NCI-H2171 (cell line): ENCODE measurements around the gene MTERF2.

Source experiments
- DNase-seq: peaks from one replicate; lab custom pipeline; 2025; lab: John Stamatoyannopoulos, UW

The MTERF2 gene

DNA sequence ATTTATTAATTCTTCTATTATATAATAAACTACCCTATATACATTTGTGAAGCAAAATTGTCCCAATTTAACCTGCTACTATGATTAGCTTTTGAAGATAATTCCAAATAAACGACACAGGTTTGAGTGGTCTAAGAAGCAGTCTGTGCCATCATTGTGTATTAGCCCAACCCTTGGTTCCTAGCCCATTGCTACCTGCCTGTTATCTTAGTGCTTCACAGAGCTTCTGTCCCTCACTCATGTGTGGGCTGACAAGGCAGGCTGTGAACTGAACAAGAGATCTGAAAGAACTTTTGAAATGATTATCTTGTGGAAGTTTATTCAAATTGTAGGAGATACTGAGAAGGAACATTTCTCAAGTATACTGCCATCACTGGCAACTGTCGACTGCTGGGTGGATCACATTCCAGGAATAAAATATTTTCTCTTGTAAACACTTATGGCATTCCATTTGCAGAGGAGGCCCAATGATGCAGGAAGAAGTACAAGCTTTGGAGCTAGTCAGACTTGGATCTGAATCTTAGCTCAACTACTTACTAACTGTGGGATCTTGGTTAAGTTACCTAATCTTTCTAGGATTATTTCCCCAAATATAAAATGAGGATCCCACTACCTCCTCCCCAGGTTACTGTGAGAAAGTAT lies 7.8 kb upstream of the MTERF2 start:
- no peak for DNase-seq

DNA sequence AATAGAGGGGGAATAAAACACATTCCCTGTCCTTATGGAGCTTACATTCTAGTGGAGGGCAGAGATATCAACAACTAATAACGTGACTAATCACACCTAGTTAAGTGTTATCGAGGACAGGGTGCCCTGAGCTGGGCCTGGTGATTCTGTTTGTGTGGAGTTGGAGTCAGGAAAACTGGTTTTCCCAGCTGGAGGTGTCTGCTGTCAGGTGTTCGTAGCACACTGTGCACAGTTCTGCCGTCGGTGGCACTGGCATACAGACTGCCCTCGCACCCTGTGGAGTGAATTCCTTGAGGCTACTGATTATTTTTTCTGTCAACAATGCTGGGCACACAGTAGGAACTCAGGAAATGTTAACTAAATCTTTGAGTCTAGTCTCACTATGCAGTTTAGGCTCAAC lies 900 bp upstream of the MTERF2 start:
- DNase-seq = no peak

DNA sequence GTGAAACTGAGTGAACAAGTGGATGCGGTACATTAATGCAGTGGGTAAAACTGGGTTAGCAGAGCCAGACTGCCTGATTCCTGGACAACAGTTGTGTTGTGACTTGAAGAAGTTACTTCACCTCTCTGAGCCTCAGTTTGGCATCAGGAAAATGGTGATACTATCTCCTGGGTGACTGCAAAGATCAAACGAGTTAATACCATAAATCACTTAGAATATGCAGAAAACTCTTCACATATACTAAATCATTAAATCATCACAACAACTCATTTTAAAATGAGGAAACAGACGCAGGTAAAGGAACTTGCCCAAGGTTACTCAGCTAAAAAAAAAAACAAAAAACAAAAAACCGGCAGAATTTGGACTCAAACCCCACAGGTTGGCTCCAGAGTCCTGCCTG lies 811 bp downstream of the MTERF2 start:
- no peak for DNase-seq

- DNase-seq = no peak
These were observed 1.5 kb downstream of the MTERF2 start for GRCh38 chr12:106985479-106985878.

- DNase-seq = no peak
These were observed 2.3 kb downstream of the MTERF2 start for GRCh38 chr12:106984588-106985137.

DNA sequence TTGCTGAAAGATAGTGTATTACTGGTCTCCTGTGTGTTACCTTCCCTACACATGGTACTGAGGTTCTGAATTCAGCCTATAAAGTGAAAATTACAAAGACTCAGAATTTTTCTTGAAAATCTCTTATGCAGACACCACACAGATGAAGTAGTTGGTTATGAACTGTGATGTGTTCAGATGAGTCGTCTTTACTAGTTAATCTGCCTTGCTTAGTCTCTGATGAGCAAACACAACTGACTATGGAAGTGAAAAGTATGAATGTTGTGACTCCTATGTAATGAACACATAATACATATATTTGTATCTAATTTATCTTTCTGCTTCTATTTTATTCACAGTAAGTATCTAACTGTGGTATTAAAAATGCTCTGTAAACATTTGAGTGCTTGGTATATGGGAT lies 4.7 kb downstream of the MTERF2 start:
- DNase-seq = no peak

GRCh38 chr12:106981788-106982187 lies 5.2 kb downstream of the MTERF2 start:
- DNase-seq = no peak

GRCh38 chr12:106980944-106981343 lies 6.0 kb downstream of the MTERF2 start:
- DNase-seq = no peak

DNA sequence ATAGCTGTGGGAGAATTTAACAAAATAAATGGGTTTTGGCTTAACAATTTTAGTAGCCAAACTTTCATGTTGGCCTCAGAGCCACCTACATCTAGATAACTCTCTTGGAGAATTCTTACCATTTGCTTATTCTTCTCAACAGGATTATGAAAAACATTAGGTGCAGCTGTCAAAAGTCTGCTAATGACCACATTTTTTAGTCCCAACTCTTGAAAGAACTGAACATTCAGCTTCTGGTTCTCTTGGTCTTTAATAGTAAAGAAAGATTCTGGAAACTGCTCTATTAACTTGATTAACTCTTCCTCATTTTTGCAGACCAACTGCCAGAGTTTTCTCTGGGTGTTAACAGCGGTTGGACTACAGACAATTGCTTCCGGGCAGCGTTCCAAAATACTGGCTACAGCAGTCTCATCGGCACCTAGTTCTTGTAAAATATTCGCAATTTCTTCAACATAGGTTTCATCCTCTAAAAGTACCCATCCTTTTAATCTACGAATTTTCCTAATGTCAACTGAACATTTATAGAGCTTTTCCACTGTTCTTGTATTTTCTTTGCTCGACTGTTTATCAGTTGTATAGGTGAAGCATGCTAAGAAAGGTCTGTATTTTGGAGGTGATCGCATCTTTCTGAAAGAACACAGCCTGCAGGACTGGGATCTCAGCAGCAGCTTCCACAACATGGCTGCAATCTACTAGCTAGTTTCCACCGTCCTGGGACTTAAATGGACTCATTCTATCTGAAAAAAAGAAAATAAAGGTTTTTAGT lies 8.7 kb downstream of the MTERF2 start:
- DNase-seq = peak; percentile 31

DNA sequence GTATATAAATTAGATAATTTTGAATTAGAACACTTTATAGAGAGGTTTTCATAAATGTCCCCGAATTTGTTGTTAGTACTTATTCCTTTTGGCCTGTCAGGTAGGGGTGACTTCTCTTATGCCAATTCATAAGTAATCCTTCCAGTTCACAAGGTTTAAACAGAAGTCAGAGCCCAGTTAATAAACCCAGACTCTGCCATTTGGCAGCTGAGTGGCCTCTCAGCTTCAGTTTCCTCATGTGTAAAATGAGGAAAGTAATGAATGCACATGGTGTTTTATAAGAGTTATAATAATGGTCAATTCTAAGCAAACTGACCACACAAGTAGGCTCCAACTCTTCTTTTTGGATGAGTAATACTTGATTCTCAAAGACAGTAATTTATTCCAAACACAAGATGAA lies 10.3 kb downstream of the MTERF2 start:
- DNase-seq = no peak

- DNase-seq = no peak
These were observed 10.8 kb downstream of the MTERF2 start for GRCh38 chr12:106975993-106976658.

- no peak for DNase-seq
These were observed 11.8 kb downstream of the MTERF2 start for GRCh38 chr12:106975098-106975497.

DNA sequence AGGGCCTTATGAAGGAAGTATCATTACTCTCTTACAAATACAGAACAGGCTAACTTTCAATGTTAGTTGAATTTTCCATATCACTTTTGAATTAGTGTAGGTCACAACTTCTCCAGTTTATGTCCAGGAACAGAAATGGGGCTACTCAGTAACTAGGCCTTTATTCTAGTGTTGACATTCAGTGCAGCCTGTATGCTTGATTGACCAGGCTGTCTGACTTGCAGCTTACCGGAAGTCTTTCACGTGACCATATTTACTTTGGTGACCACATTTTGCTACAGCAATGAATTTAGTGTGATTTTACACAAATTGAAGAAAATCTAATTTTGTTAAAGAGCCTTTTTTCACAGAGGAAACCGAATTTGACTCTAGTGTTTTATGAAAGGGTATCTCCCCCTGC lies 12.4 kb downstream of the MTERF2 start:
- no peak for DNase-seq

- DNase-seq = no peak
These were observed 13.4 kb downstream of the MTERF2 start for GRCh38 chr12:106973545-106973944.

GRCh38 chr12:106971065-106971464 lies 15.9 kb downstream of the MTERF2 start:
- no peak for DNase-seq

DNA sequence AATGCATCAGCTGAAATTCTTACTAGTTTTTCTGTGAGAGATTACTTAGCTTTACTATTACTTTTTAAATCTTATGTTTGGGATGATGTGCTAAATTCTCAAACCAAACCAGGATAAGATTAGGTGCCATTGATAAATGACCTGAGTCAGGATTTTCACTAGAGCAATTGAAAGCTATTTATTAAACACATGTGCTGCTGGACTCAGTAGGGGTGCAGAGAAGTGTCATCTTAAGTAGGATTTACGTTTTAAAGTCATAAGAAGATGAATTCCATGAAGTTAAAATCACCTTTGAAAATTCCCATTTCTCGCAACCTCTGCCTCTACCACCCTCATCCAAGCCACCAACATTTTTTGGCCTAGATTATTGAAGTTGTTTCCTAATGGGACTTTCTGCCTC lies 22.4 kb downstream of the MTERF2 start:
- no peak for DNase-seq

DNA sequence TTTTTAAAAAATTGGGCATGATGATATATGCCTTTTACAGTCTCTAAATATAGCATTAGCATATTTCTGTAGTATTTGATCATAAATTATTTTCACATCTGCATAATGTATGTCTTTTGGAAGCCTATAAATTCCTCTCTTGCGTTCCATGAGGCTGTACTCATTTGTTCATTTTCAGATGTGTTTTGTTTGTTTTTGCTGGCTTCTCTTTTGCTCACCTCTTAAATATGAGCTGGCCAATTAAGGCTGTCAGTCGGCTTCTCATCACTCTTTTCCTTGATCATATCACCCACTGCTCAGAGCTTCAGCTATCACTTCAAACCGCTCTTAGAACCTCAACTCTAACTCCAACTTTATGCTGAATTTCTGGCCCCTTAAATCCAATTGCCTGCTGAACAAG lies 24.7 kb downstream of the MTERF2 start:
- DNase-seq = no peak

GRCh38 chr12:106960443-106960842 lies 26.5 kb downstream of the MTERF2 start:
- no peak for DNase-seq

- DNase-seq = no peak
These were observed 29.4 kb downstream of the MTERF2 start for GRCh38 chr12:106957583-106957982.

DNA sequence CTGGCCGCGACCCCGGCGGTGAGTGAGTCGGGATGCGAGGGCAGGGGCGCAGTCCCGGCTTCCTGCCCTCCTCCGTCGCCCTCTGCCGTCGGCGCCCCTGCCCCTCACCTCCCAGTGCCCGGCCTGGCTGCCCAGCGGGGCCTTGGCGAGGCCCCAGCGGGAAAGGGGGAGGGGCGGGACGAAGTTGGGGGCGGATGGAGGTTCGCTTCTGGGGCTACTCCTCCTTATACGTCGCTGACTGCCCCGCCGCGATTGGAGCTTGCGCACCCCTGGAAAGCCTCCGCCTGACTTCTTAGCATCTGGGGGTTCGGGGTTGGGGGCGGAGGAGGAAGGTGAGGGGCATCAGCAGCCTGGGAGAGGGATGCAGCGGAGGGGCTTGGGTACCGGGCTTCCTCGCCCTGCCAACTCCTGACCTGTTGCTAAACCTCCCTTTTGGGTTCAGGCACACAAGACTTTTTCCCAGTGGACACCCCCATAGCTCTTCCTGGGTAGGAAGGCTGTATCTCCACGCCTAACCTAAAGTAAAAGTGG lies 30.8 kb downstream of the MTERF2 start:
- peak; percentile 49 for DNase-seq

DNA sequence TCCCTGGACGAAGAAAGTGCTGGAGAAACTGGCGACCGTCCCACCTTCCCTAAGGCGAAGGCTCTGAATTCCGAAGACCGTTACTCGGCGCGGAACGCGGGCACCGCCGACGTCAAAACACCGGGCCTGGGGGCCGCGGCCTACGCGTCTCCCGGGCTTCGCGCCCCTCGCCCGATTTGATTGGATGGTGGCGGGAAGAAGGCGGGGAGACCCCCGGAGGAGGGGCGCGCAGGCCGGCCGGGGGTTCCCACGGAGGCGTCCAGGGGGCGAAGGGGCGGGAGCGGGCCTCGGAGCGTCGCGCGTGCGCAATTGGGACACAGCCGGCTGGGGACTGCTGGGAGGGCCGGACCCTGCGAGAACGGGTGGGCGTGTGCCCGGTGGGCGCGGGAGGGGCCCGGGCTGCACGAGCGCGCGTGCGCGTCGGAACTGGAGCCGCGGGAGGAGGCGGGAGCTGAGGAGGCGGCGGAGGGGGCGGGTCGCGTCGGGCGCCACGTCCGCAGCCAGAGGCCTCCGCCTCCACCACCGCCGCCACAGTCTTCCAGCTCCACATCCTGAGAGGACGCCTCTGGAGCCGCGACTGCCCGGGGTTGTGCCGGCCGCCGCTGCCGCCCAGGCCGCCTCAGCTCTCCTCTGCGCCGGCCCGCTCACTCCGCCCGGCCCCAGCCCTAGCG lies 31.4 kb downstream of the MTERF2 start, which contains the start of gene TMEM263:
Gene TMEM263, plus strand, starts transcription at position 531 of the 671 bp plus-strand sequence. CDS start 11,210 bp downstream, outside the sequence.
- DNase-seq = peak; percentile 95
